Activated naive CD4-positive, alpha-beta T cell treated with Interleukin-2 at 50 U/mL for 16 hours (primary cell): ENCODE measurements around the gene NETO1.

Experiments used
- DNase-seq: peaks from one replicate; pipeline ENCODE4 v3.0.0-alpha.2; 2020

NETO1 gene

DNA sequence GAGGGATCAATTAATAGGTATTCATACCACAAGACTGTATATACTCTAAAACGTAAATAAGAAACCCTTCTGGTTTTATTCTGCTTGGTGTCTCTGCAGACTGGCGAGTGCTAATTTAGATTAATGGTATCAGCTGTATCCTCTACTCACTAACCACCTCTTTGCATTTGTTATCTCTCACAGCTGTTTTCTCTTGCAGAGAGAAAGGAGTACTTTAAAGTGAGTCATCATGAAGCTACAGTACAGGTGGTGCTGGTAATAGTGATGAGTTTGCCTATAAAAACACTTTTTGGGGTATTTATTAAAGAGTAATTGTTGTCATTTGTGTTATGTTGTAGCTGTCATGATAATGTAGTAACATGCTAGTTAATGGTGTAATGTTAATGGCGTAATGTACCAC is 147.7 kb downstream of the NETO1 start:
- no peak for DNase-seq

DNA sequence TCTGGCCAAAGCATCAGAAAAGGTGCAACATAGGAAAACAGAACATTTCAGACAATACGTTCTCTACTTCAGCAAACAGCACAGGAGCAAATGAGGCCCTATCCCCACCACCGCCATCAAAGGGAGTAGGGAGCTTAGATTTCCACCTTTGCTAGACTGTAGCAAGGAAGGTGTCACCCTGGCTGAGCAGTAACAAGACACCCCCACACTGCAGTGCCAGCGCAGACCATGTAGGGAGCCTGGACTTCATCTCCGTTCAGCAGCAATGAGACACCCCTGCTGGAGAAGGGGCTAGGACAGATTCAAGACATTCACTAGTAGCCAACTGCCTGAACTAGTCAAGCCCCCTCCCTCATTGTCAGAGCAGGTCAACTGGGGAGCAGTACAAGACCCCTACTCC is 163.6 kb downstream of the NETO1 start:
- DNase-seq, result no peak

DNA sequence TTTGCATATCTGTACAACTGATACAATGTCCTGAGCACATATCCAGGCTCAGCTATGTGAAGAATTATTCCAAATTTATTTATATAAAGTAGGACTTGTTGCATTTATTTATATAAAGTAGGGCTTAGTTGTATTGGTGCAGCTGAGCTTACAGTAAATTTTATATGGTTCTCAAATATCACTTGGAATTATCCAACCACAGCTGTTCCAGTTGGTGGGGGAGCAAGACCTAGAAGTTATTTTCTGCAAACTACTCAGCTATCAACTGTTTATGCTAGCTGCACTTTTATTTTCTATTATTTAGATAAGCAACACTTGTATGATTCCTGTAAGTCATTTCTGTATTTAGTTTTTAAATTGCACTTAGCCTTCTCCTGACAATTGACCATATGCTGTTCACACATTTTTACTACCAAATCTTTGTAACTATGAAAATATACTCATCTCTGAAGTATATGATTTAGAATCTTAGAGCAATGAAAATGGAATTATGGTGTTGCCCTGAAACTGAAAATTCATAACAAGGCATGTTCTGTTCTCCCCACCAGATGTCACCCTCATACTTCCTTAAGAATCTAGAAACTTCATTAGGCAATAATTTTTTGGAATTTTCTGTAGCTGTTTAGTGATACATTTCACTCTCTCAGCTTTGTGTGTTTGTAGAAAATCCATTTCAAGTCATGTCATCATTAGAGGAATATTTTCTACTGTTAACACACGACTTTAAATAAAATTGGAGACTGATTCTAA is 166.7 kb downstream of the NETO1 start:
- no peak for DNase-seq

DNA sequence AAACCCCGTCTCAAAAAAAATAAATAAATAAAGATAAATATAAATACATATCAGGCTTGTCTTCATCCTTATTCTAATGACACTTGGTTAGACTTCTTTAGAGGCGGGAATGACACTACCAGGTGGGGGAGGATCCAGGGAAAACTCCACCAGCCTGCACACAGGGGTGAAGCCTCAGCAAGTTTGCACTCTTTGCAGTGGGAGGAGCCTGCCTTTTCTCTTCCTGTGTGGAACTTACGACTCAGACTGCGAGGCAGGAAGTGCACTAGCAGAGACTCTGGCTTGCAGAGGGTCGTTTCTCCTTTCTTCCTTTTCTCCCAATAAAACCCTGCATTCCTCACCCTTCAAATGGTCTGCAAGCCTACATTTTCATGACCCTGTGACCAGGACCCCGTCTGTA is 170.1 kb downstream of the NETO1 start:
- DNase-seq, result no peak

DNA sequence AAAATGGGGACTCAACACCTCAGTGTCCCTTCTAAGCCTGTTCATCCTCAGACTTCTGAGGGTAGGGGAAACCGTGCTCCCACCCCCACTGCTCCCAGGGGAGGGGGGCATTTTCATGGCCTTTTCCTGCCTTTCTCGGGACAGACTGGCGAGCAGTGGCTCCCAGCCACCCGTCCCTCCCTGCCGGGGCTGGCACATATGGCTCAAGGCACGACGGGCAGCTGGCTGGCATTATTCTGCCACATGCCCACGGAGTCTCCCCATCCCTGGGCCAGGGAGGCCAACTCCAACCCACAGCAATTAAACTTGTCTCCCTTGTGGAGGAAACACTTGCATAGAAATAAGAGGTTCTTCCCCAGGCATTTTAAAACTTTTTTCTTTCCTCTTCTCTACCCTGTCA is 175.2 kb downstream of the NETO1 start:
- DNase-seq, result no peak
